Aorta (tissue), 5 donors: ENCODE measurements around the gene GLOD4. TPM values are rescaled to one million over a fixed set of nuclear protein-coding genes. Genes with fewer than 3 reads are reported as not detected.
"Not testable (repeated sequence)": the region's sequence is repeated elsewhere in the genome, so short reads cannot be mapped to it uniquely, and the experiment has no call there.

Source experiments
- ATAC-seq: fragments of 200-7000 bp; cut with Tn5 transposase; one replicate; pipeline ENCODE4 v1.9.1; 2022; ENCODE audit warnings: moderate library complexity; ENCODE audit not compliant: low FRiP score
- DNase-seq, 2 donors: peaks; one replicate each; pipeline ENCODE4 v3.0.0-alpha.2; 2020
- H3K27ac ChIP-seq, 2 donors: one replicate each; pipeline ENCODE4 v1.5.1; 2013; ENCODE audit warnings: low read length in 2 of 2, mild to moderate bottlenecking in 2 of 2, moderate library complexity in 2 of 2, control low read depth in 1 of 2, inconsistent platforms in 1 of 2, low read depth in 1 of 2
- H3K27me3 ChIP-seq, 2 donors: one replicate each; pipeline ENCODE4 v1.6.1; 2013; ENCODE audit warnings: control low read depth in 1 of 2, low read length in 1 of 2, mild to moderate bottlenecking in 1 of 2, moderate library complexity in 1 of 2; ENCODE audit not compliant: insufficient read depth in 2 of 2, control insufficient read depth in 1 of 2
- H3K36me3 ChIP-seq, 2 donors: one replicate each; pipeline ENCODE4 v1.6.1; 2013; ENCODE audit warnings: control low read depth in 1 of 2, low read length in 1 of 2, mild to moderate bottlenecking in 1 of 2; ENCODE audit not compliant: insufficient read depth in 2 of 2, control insufficient read depth in 1 of 2
- H3K4me1 ChIP-seq, 2 donors: one replicate each; pipeline ENCODE4 v1.6.1; 2013; ENCODE audit warnings: low read length in 2 of 2, control low read depth in 1 of 2, mild to moderate bottlenecking in 1 of 2, moderate library complexity in 1 of 2; ENCODE audit not compliant: insufficient read depth in 2 of 2, control insufficient read depth in 1 of 2
- H3K4me3 ChIP-seq, 2 donors: one replicate each; pipeline ENCODE4 v1.5.1; 2013; ENCODE audit warnings: low read length in 2 of 2, control low read depth in 1 of 2, mild to moderate bottlenecking in 1 of 2
- H3K9me3 ChIP-seq: one replicate; pipeline ENCODE4 v1.6.1; 2013; ENCODE audit warnings: mild to moderate bottlenecking, low read length; ENCODE audit not compliant: control insufficient read depth
- WGBS, 2 donors: extraction: QIAGEN DNeasy Blood & Tissue Kit; methylation state at CpG; one replicate each; pipeline ENCODE4 v1.1.7; 2013; 5-methylcytosine and 5-hydroxymethylcytosine counted together
- intact Hi-C, 2 donors: fragments of 100-400 bp; cut with DNase I; formaldehyde crosslinking; loops; one replicate each; pipeline versions ENCODE4 v1.14.2 to v1.15.0; 2022
- long read RNA-seq, 2 donors: library from polyadenylated mRNA; unstranded; transcript quantifications; one replicate each; pipeline ENCODE4 v2.0.0, GENCODE V29; 2020 to 2021
- polyA plus RNA-seq, 2 donors: library from polyadenylated mRNA; stranded (reverse); fragments of 200-250 nt; gene quantifications; one replicate each; pipeline ENCODE4 v1.2.3, GENCODE V29; 2013
- total RNA-seq, 2 donors: library from RNA; stranded (reverse); fragmentation: NEBNext Ultra II Directional; extraction: Animal tissue kit (Norgen Biotek cat#: 25700); gene quantifications; one replicate each; pipeline ENCODE4 v1.2.1, GENCODE V29; 2021
- donor health status: healthy with polysubstance abuse.
- donor health status: Bipolar disorder and iron deficiency.
- donor health status: DM: no; HTN: no; CAD: no.
- donor health status: DM: no; HTN: no; CAD: no.
- donor health status: DM: yes; HTN: yes; CAD: no.

GLOD4 gene, protein sequence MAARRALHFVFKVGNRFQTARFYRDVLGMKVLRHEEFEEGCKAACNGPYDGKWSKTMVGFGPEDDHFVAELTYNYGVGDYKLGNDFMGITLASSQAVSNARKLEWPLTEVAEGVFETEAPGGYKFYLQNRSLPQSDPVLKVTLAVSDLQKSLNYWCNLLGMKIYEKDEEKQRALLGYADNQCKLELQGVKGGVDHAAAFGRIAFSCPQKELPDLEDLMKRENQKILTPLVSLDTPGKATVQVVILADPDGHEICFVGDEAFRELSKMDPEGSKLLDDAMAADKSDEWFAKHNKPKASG
- total RNA-seq (10 to 100 TPM; 34.1 to 45.1 TPM), polyA plus RNA-seq (10 to 100 TPM; 31.3 to 42.2 TPM)
- long read RNA-seq, donor 1, transcript GLOD4-202 (9 exons, 2,059 nt): major isoform, 136 of 155 reads
- long read RNA-seq, donor 1, partial matches to known transcripts: 6 of 155 reads
- long read RNA-seq, donor 1, other reads (novel, unspliced or antisense): 10 of 155 reads
- long read RNA-seq, donor 2, transcript GLOD4-202 (9 exons, 2,059 nt): major isoform, 35 of 42 reads
- long read RNA-seq, donor 2, partial matches to known transcripts: 5 of 42 reads
- long read RNA-seq, donor 2, other reads (novel, unspliced or antisense): 2 of 42 reads

DNA sequence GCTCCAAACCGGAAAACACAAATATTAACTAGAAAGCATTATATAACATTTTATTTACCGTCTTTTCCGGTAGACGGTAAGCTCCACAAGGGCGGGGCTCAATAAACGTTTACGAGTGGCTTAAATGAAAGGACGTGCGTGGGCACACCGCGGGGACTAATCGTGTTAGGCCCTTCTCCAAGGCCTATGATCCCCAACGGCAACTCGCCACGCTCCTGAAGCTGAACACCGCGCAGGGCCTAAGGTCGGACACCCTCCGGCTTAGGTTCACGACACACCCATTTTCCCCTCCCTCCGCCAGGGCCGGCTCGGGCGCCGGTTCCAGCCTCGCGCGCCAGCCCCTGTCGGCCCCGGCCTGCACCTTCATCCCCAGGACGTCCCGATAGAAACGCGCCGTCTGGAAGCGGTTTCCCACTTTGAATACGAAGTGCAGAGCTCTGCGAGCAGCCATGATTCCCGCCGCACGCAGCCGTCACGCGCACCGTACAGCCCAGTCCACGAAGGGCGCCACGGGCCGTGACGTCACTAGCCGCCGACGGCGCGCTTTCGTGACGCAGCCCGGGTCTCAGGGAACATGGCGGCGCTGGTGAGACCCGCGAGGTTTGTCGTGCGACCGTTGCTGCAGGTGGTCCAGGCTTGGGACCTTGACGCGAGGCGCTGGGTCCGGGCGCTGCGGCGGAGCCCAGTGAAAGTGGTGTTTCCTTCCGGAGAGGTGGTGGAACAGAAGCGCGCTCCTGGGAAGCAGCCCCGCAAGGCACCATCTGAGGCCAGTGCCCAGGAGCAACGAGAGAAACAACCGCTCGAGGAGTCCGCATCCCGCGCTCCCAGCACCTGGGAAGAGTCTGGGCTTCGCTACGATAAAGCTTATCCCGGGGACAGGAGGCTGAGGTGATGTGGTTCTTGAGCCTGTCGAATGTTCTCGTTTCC lies at the start of gene GLOD4, which contains the start of gene MRM3:
TSS of gene GLOD4 (minus strand) at position 476 of the 927 bp plus-strand sequence. CDS start at position 451, 25 bp downstream.
TSS of gene MRM3 (plus strand) at position 549 of the 927 bp plus-strand sequence. CDS start at position 575, 26 bp downstream.
- Histone ChIP-seq H3K4me1 (peaks cover 0 to 4% of the 10 kb centered on the region in 2 donors), H3K27me3 (no peaks in the 10 kb centered on the region), H3K27ac (peak within 1 kb of the TSS in 1 of 2 donors; percentile 1), H3K4me3 (peak within 1 kb of the TSS; percentile 62 to 71), H3K9me3 (no peaks in the 10 kb centered on the region), H3K36me3 (no peaks in the 10 kb centered on the region)
- intact Hi-C loops: no loop called here
- 0% methylated on average over 87 of the region's 87 CpGs for WGBS, 2 donors
- DNase-seq (peak; percentile 95 to 98), ATAC-seq (peak; percentile 98)

DNA sequence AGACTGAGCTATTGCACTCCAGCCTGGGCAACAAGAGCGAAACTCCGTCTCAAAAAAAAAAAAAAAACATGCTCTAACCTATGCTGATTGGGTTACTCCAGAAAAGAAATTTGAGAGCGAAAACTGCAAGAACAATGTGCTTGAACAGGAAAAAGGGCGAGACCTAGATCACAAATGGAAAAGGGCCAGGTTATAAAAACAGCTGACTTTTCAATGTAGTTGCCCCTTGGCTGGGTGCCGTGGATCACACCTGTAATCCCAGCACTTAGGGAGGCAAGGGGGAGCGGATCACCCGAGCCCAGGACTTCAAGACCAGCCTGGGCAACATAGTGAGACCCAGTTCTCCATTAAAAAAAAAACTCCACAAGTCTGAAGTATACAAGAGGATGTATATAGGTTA lies 48.9 kb upstream of the GLOD4 start:
- DNase-seq: no peak

DNA sequence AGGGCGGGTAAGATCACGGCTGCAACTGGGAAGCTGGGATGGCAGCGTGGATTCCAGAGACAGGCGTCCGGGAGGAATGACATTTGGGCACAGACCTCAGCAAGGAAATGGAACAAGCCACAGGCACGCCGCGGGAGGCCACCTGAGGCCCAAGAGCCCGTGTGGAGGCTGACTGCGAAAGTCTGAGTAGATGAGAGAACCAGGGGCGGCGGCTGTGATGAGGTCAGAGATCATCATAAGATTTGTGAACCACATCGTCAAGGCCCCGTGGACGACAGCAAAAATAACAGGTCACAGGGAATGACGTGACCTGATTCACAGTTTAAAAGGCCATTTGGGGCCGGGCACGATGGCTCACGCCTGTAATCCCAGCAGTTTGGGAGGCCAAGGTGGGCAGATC lies 48.3 kb upstream of the GLOD4 start:
- no peaks in the 10 kb centered on the region for H3K36me3 ChIP-seq
- 84 to 86% methylated on average over 19 of the region's 19 CpGs for WGBS, 2 donors
- DNase-seq (no peak), ATAC-seq (no peak)
- H3K9me3 ChIP-seq: no peaks in the 10 kb centered on the region
- no peak overlapping the region for H3K4me3 ChIP-seq
- no peak overlapping the region for H3K27ac ChIP-seq
- H3K4me1 ChIP-seq: no peaks in the 10 kb centered on the region
- intact Hi-C loops: no loop called here
- H3K27me3 ChIP-seq: no peaks in the 10 kb centered on the region

More for the DNA sequence above, 48.9 kb upstream of the GLOD4 start:
- Histone ChIP-seq H3K36me3 (no peaks in the 10 kb centered on the region), H3K27me3 (no peaks in the 10 kb centered on the region), H3K27ac (no peak overlapping the region), H3K4me1 (no peaks in the 10 kb centered on the region), H3K4me3 (no peak overlapping the region), H3K9me3 (no peaks in the 10 kb centered on the region)
- intact Hi-C loops: no loop called here
- no peak for ATAC-seq
- WGBS, 2 donors: 90 to 94% methylated on average over 7 of the region's 7 CpGs

DNA sequence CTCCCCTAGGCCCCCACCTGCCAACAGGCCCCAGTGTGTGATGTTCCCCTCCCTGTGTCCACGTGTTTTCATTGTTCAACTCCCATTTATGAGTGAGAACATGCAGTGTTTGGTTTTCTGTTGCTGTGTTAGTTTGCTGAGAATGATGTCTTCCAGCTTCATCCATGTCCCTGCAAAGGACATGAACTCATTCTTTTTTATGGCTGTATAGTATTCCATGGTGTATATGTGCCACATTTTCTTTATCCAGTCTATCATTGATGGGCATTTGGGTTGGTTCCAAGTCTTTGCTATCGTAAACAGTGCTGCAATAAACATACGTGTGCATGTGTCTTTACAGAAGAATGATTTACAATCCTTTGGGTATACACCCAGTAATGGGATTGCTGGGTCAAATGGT lies 47.5 kb upstream of the GLOD4 start:
- not testable (repeated sequence) for H3K27ac ChIP-seq
- 94 to 96% methylated on average over 3 of the region's 3 CpGs for WGBS, 2 donors

DNA sequence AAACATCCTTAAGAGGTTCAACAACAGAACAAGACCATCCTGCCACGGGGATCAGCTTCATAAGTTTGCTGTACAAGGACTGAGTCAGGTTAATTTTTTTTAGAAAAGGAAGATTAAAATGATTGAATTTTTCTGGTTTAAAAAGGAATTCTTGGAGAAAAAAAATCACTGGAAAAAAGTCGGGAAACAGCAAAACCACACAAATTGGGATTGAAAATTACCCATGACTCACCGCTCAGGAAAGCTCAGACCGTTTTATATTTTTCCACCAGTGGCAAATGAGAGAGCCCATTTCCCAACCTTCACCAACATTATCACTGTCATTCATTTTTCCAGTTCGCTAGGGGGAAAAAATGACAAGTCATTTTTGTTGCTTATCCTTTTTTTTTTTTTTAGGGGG lies 46.7 kb upstream of the GLOD4 start:
- no peak for ATAC-seq
- WGBS, 2 donors: 78 to 81% methylated on average over 5 of the region's 5 CpGs
- intact Hi-C loops: no loop called here

More for the DNA sequence above, 47.5 kb upstream of the GLOD4 start:
- H3K4me3 ChIP-seq, intact Hi-C loops, H3K4me1 ChIP-seq, H3K27me3 ChIP-seq, DNase-seq, H3K9me3 ChIP-seq, H3K36me3 ChIP-seq, ATAC-seq: not testable (repeated sequence)

DNA sequence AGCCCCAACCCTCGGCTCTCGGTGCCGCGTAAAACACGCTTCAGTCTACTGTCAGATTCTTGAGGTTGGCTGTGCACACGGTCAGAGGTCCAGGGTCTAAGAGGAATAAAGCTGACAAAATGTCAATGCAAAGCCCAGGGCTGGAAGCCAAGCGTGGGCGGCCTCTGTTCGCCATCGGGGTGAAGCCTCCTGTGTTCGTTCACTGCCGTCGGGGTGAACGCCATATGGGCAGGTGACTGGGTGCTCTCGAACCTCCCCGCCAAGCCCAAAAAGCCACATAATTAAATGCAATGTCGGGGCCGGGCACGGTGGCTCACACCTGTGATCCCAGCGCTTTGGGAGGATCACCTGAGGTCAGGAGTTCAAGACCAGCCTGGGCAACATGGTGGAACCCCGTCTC lies 44.7 kb upstream of the GLOD4 start:
- Histone ChIP-seq H3K4me3 (no peak overlapping the region), H3K9me3 (no peaks in the 10 kb centered on the region), H3K4me1 (no peaks in the 10 kb centered on the region), H3K27me3 (no peaks in the 10 kb centered on the region), H3K27ac (no peak overlapping the region), H3K36me3 (no peaks in the 10 kb centered on the region)
- intact Hi-C loops: no loop called here
- ATAC-seq (no peak), DNase-seq (no peak)
- WGBS, 2 donors: 91% methylated on average over 21 of the region's 21 CpGs

More for the DNA sequence above, 46.7 kb upstream of the GLOD4 start:
- H3K27ac ChIP-seq: no peak overlapping the region
- H3K9me3 ChIP-seq: no peaks in the 10 kb centered on the region
- H3K27me3 ChIP-seq: no peaks in the 10 kb centered on the region
- no peak overlapping the region for H3K4me3 ChIP-seq
- no peak for DNase-seq
- H3K36me3 ChIP-seq: no peaks in the 10 kb centered on the region
- no peaks in the 10 kb centered on the region for H3K4me1 ChIP-seq

DNA sequence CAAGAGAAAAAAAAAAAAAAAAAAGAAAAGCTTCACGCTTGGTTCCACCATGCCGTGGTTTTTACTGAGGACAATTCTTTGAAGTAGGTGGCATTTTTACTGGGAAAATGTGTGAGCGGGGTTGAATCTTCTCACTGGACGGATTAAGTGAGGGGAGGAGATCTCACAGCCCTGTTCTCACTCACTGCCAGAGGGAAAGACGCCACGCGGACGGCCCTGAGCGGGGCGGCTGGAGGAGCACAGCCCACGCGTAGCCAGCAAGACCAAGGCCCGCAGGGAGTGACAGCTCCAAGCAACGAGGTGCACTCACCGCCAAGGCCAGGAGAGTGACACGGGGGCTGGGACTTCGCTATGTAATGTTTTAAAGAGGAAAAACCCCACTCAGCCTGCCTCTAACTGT lies 43.1 kb upstream of the GLOD4 start:
- no peak overlapping the region for H3K27ac ChIP-seq
- 79 to 80% methylated on average over 17 of the region's 17 CpGs for WGBS, 2 donors
- ATAC-seq: peak; percentile 26

DNA sequence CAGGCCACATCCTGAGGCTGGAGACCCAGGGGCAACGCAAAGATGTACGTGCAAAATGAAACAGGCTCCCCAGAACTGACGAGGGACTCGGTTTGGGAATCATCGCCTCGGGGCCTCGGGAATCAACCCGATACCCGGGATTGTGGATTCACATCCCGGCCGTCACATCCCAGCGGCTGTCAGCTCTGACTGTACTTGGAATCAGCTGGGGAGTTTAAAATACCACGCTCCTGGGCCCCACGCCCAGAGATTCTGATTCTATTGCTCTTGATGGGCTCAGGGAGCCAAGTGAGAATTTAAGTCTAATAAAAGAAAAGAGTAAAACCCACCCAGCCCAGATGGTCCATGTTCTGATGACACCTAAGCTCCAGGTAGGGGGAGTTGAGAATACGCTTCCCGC lies 42.3 kb upstream of the GLOD4 start:
- H3K36me3 ChIP-seq: no peaks in the 10 kb centered on the region
- DNase-seq (no peak), ATAC-seq (no peak)
- no peak overlapping the region for H3K4me3 ChIP-seq
- H3K9me3 ChIP-seq: no peaks in the 10 kb centered on the region
- no peak overlapping the region for H3K27ac ChIP-seq
- H3K4me1 ChIP-seq: no peaks in the 10 kb centered on the region
- no peaks in the 10 kb centered on the region for H3K27me3 ChIP-seq
- intact Hi-C loops: no loop called here
- WGBS, 2 donors: 60 to 85% methylated on average over 16 of the region's 16 CpGs

More for the DNA sequence above, 43.1 kb upstream of the GLOD4 start:
- H3K9me3 ChIP-seq: no peaks in the 10 kb centered on the region
- no peaks in the 10 kb centered on the region for H3K36me3 ChIP-seq
- no peaks in the 10 kb centered on the region for H3K4me1 ChIP-seq
- DNase-seq: no peak
- H3K27me3 ChIP-seq: no peaks in the 10 kb centered on the region
- intact Hi-C loops: no loop called here
- H3K4me3 ChIP-seq: no peak overlapping the region
